Pancreas (tissue), 10 donors: ENCODE measurements around the gene KAZN. TPM values are rescaled to one million over a fixed set of nuclear protein-coding genes. Genes with fewer than 3 reads are reported as not detected.
A peak's percentile ranks its signal among the peaks of the same experiment; 100 is the strongest.

Source experiments
- ATAC-seq, 4 donors: fragments of 200-7000 bp; cut with Tn5 transposase; one replicate each; pipeline versions ENCODE4 v1.8.0 to v1.9.1; 2020; ENCODE audit warnings: mild to moderate bottlenecking in 4 of 4, moderate library complexity in 4 of 4
- DNase-seq, 6 donors: peaks; one replicate each; pipeline ENCODE4 v3.0.0-alpha.2; 2020
- FAIRE-seq: peaks from 2 replicates; lab custom pipeline; 2012; peaks lifted over from hg19 to GRCh38; lab: Jason Lieb, UNC
- H3K27ac ChIP-seq, 4 donors: fragments of 200-600 bp; sonication (generic); 1 replicate in 3 of 4; 2 replicates in 1 of 4; pipeline versions ENCODE4 v1.5.0 to v1.8.0; 2020
- H3K27me3 ChIP-seq, 4 donors: fragments of 200-600 bp; one replicate each; pipeline ENCODE4 v1.8.0; 2021
- H3K36me3 ChIP-seq, 3 donors: fragments of 200-600 bp; sonication (generic) in 1 of 3; one replicate each; pipeline versions ENCODE4 v1.5.0 to v1.8.0; 2020 to 2021
- H3K4me1 ChIP-seq, 3 donors: fragments of 200-600 bp; one replicate each; pipeline ENCODE4 v1.8.0; 2021
- H3K4me3 ChIP-seq, 4 donors: fragments of 200-600 bp; sonication (generic) in 2 of 4; one replicate each; pipeline versions ENCODE4 v1.5.0 to v1.8.0; 2020 to 2021
- H3K9me3 ChIP-seq, 4 donors: fragments of 200-600 bp; one replicate each; pipeline ENCODE4 v1.8.0; 2021
- WGBS, 2 donors: extraction: QIAGEN DNeasy Blood & Tissue Kit; methylation state at CpG; one replicate each; pipeline ENCODE4 v1.1.7; 2013; 5-methylcytosine and 5-hydroxymethylcytosine counted together
- intact Hi-C, 3 donors: fragments of 100-400 bp; cut with DNase I; formaldehyde crosslinking; loops; one replicate each; pipeline versions ENCODE4 v1.11.1 to v1.14.2; 2022
- polyA plus RNA-seq, 2 donors: library from polyadenylated mRNA; stranded (reverse); fragments of 200-250 nt; gene quantifications; one replicate each; pipeline ENCODE4 v1.2.3, GENCODE V29; 2013
- total RNA-seq, 6 donors: library from RNA; stranded (reverse); fragmentation: NEBNext Ultra II Directional in 4 of 6; extraction: Animal tissue kit (Norgen Biotek cat#: 25700) in 4 of 6; gene quantifications; one replicate each; pipeline versions ENCODE4 v1.2.1 to v1.2.4, GENCODE V29; 2021 to 2023
- TF ChIP-seq, protein P1 (sequence below), 4 donors: fragments of 200-600 bp; sonication (generic) in 3 of 4; IDR thresholded peaks; one replicate each; pipeline versions ENCODE4 v1.5.0 to v1.8.0; 2021; ENCODE audit warnings: antibody characterized with exemption in 4 of 4
- donor health status: healthy with polysubstance abuse.
- donor health status: DM: no; HTN: no; CAD: no; lungs with moderate emphysema.
- donor health status: DM: no; HTN: no; CAD: no.
- donor health status: control.
- donor health status: control.
- donor health status: Bipolar disorder and iron deficiency.
- donor health status: DM: yes; HTN: yes; CAD: no.
- donor health status: DM: no; HTN: no; CAD: no.
- donor health status: DM: no; HTN: no; CAD: no.
- donor health status: DM: yes; HTN: yes; CAD: no.

The KAZN gene
- total and polyA plus RNA-seq, 8 donors: 2.4 to 6.0 (median 4.1) TPM

DNA sequence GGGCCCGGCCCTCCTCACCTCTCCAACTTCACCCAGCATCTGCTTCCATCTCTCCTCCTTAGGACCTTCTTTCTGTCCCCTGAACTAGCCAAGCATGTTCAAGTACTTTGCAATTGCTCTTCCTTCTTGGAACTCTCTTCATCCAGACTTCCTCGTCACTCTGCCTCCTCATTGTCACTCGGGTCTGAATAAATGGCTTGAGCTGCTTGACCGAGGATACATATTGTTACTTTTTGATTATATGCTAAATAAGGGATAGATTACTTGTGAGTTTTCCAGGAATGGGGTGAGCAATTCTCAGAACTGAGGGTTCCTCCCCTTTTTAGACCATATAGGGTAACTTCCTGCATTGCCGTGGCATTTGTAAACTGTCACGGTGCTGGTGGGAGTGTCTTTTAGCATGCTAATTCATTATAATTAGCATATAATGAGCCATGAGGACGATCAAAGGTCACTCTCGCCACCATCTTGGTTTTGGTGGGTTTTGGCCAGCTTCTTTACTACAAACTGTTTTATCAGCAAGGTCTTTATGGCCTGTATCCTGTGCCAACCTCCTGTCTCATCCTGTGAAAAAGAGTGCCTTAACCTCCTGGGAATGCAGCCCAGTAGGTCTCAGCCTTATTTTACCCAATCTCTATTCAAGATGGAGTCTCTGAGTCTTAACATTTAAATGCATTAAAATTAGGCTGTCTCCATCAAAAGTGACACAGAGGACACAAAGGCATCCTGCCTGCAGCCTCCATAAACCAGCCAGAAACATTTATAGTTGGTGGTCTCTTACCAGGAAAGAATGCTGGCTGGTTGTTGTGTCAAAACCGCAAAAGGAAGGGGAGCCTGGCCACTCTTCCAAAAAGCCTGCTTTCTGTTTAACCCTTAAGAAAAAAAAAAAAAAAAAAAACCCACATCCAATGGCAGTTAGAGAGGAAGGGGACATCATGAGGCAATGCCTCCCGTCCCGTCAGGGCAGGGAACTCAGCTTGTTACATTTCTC, 179.3 kb downstream of the KAZN start:
- ATAC-seq (no peak), FAIRE-seq (no peak), DNase-seq (no peak)
- no peak overlapping the region for H3K4me3 ChIP-seq
- WGBS, 2 donors: 71 to 76% methylated on average over 11 of the region's 11 CpGs
- TF ChIP-seq, protein P1, sequence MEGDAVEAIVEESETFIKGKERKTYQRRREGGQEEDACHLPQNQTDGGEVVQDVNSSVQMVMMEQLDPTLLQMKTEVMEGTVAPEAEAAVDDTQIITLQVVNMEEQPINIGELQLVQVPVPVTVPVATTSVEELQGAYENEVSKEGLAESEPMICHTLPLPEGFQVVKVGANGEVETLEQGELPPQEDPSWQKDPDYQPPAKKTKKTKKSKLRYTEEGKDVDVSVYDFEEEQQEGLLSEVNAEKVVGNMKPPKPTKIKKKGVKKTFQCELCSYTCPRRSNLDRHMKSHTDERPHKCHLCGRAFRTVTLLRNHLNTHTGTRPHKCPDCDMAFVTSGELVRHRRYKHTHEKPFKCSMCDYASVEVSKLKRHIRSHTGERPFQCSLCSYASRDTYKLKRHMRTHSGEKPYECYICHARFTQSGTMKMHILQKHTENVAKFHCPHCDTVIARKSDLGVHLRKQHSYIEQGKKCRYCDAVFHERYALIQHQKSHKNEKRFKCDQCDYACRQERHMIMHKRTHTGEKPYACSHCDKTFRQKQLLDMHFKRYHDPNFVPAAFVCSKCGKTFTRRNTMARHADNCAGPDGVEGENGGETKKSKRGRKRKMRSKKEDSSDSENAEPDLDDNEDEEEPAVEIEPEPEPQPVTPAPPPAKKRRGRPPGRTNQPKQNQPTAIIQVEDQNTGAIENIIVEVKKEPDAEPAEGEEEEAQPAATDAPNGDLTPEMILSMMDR (IDR thresholded peaks at IDR 0.05): no peak
- H3K27me3 ChIP-seq: no peaks in the 10 kb centered on the region
- H3K27ac ChIP-seq: no peak overlapping the region
- H3K4me1 ChIP-seq: no peaks in the 10 kb centered on the region
- intact Hi-C loops: no loop called here
- no peaks in the 10 kb centered on the region for H3K36me3 ChIP-seq
- H3K9me3 ChIP-seq: no peaks in the 10 kb centered on the region

DNA sequence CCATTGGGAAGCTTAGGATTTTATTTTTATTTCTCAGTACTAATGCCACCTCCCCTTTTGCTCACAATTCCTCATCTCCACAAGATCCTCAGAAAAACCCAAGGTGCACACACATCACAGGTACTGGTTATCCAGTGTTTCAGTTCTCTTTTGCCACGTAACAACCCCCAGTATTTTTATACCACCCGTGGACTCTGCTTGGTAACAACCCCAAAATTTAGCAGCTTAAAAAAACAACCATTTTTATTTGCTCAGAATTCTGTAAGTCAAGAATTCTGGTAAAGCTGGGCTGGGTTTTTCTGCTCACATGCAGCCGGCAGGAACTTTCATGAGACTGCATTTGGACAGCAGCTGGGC, 180.0 kb downstream of the KAZN start:
- no peaks in the 10 kb centered on the region for H3K9me3 ChIP-seq
- H3K36me3 ChIP-seq: no peaks in the 10 kb centered on the region
- no peak for DNase-seq
- ATAC-seq: no peak
- H3K27me3 ChIP-seq: no peaks in the 10 kb centered on the region
- 68 to 77% methylated on average over 3 of the region's 3 CpGs for WGBS, 2 donors
- no peaks in the 10 kb centered on the region for H3K4me1 ChIP-seq
- TF ChIP-seq, protein P1 (IDR thresholded peaks at IDR 0.05): no peak
- intact Hi-C loops: no loop called here
- H3K4me3 ChIP-seq: no peak overlapping the region
- H3K27ac ChIP-seq: no peak overlapping the region
- no peak for FAIRE-seq

DNA sequence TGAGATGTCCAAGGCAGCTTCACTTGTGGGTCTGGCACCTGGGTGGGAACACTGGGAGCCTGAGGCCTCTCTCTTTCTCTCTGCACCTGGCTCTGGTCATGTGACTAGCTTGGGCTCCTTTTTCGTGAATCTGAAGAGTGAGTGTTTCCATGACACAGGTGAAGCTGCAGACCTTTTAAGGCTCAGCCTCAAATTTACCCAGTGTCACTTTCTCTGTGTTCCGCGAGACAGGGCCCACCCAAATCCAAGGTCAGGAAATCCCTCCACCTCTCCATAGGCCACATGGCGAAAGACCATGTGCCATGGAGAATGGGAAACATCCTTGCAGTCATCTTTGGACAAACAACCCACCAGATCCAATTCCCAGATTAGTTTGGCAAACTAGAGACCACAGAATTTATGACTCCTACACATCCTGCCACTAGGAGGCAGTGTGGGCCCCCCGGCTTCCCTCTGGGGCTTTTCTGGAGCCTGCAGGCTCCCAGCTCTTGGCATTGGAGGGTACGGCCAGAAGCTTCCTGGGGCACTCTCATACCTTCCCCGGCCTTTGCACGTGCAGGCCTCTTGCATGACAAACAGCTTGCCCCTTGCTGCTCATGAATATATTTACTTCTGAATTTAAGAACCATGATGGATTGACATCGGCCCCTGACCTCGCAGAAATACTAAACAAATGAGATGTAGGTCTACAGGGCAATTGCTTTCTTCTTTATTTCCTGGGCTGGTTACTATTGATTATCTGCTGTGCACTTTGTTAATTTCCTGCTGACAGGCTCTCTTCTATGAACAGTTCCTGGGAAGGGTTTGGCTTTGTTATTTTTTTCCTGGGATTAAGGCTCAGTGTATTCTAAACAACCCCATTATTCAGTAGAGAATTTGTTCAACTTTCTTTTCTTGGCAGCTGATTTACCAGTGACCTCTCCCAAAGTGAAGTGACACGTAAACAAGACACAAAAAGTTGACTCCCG, 180.7 kb downstream of the KAZN start:
- FAIRE-seq (no peak), ATAC-seq (peak; percentile 46 to 86 (median 75)), DNase-seq (peak in 5 of 6 donors; percentile 27 to 82 (median 57))
- 42 to 45% methylated on average over 12 of the region's 12 CpGs for WGBS, 2 donors
- Histone ChIP-seq H3K36me3 (no peaks in the 10 kb centered on the region), H3K4me3 (no peak overlapping the region), H3K27ac (peak overlapping the region in 1 of 4 donors; percentile 17), H3K27me3 (no peaks in the 10 kb centered on the region), H3K9me3 (no peaks in the 10 kb centered on the region), H3K4me1 (no peaks in the 10 kb centered on the region)
- TF ChIP-seq, protein P1 (IDR thresholded peaks at IDR 0.05): peak; percentile 59 to 76 (median 66)
- intact Hi-C loops: no loop called here

DNA sequence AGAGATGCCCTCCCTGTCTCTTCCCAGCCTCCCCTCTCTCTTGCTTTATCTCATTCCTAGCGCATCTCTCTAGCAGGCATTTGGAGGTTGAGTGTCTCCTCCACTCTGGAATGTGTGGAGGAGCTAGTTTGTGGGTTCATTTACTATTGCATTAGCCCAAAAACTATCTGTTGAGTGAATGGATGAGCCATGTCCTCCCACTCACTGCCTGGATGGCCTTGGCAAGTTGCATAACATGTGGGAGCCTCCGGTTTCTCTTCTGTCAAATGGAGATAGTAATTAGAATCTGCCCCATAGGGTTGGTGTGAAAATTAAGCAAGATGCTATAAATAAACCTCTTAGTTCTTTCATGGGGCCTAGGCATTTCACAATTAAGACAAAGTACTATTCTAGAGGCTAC, 181.8 kb downstream of the KAZN start:
- Histone ChIP-seq H3K9me3 (no peaks in the 10 kb centered on the region), H3K4me1 (no peaks in the 10 kb centered on the region), H3K36me3 (no peaks in the 10 kb centered on the region), H3K4me3 (no peak overlapping the region), H3K27ac (no peak overlapping the region), H3K27me3 (no peaks in the 10 kb centered on the region)
- TF ChIP-seq, protein P1 (IDR thresholded peaks at IDR 0.05): no peak
- no peak for ATAC-seq
- DNase-seq: no peak
- intact Hi-C loops: no loop called here
- FAIRE-seq: no peak
- 59 to 71% methylated on average over 2 of the region's 2 CpGs for WGBS, 2 donors
